Measurements from ENCODE around the gene LNP1. TPM values are rescaled to one million over a fixed set of nuclear protein-coding genes. Genes with fewer than 3 reads are reported as not detected.
"Not testable (repeated sequence)": the region's sequence is repeated elsewhere in the genome, so short reads cannot be mapped to it uniquely, and the experiment has no call there.

Gene LNP1
- total RNA-seq, 4 donors from 2014 or later = 0.95 to 8.3 (median 1.1) TPM

DNA sequence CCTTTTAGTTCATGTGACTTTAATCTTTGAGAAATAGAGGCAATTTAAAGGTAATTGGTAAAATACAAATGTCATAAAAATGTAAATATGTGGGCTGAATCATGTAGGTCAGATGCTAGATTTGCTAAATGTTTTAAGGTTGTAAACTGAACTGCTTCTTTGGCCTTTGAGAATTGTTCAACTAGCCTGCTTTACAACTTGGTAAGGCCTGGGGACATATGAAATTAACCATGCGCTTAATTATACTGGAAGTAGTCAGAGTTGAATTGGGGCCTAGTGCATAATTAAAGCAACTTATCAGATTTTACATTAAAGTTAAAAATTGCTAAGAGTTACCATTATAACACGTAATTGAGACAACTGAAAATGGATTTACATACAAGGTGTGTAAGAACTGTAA lies 70.1 kb downstream of the LNP1 start:
- DNase-seq = no peak
- no peaks in the 10 kb centered on the region for H3K36me3 ChIP-seq
- TF ChIP-seq, protein P1, sequence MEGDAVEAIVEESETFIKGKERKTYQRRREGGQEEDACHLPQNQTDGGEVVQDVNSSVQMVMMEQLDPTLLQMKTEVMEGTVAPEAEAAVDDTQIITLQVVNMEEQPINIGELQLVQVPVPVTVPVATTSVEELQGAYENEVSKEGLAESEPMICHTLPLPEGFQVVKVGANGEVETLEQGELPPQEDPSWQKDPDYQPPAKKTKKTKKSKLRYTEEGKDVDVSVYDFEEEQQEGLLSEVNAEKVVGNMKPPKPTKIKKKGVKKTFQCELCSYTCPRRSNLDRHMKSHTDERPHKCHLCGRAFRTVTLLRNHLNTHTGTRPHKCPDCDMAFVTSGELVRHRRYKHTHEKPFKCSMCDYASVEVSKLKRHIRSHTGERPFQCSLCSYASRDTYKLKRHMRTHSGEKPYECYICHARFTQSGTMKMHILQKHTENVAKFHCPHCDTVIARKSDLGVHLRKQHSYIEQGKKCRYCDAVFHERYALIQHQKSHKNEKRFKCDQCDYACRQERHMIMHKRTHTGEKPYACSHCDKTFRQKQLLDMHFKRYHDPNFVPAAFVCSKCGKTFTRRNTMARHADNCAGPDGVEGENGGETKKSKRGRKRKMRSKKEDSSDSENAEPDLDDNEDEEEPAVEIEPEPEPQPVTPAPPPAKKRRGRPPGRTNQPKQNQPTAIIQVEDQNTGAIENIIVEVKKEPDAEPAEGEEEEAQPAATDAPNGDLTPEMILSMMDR (IDR thresholded peaks at IDR 0.05) = no peak
- TF ChIP-seq POLR2A (IDR thresholded peaks at IDR 0.05) = no peak

DNA sequence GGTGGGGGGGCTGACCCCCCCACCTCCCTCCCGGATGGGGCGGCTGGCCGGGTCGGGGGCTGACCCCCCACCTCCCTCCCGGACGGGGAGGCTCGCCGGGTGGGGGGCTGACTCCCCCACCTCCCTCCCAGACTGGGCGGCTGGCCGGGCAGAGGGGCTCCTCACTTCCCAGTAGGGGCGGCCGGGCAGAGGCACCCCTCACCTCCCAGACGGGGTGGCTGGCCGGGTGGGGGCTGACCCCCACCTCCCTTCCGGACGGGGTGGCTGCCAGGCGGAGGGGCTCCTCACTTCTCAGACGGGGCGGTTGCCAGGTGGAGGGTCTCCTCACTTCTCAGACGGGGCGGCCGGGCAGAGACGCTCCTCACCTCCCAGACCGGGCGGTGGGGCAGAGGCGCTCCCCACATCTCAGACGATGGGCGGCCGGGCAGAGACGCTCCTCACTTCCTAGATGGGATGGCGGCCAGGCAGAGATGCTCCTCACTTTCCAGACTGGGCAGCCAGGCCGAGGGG lies 76.6 kb downstream of the LNP1 start:
- H3K36me3 ChIP-seq, DNase-seq, H3K27me3 ChIP-seq, H3K4me3 ChIP-seq, H3K9me3 ChIP-seq, H3K27ac ChIP-seq, H3K4me1 ChIP-seq: not testable (repeated sequence)

More for the DNA sequence above, 70.1 kb downstream of the LNP1 start:
- Histone ChIP-seq H3K27me3 (no peaks in the 10 kb centered on the region), H3K27ac (no peak overlapping the region), H3K4me3 (no peak overlapping the region), H3K4me1 (no peaks in the 10 kb centered on the region), H3K9me3 (no peaks in the 10 kb centered on the region)

DNA sequence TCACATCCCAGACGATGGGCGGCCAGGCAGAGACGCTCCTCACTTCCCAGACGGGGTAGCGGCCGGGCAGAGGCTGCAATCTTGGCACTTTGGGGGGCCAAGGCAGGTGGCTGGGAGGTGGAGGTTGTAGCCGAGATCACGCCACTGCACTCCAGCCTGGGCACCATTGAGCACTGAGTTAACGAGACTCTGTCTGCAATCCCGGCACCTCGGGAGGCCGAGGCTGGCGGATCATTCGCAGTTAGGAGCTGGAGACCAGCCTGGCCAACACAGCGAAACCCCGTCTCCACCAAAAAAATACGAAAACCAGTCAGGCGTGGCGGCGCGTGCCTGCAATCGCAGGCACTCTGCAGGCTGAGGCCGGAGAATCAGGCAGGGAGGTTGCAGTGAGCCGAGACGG lies 77.2 kb downstream of the LNP1 start:
- H3K27ac ChIP-seq = not testable (repeated sequence)

DNA sequence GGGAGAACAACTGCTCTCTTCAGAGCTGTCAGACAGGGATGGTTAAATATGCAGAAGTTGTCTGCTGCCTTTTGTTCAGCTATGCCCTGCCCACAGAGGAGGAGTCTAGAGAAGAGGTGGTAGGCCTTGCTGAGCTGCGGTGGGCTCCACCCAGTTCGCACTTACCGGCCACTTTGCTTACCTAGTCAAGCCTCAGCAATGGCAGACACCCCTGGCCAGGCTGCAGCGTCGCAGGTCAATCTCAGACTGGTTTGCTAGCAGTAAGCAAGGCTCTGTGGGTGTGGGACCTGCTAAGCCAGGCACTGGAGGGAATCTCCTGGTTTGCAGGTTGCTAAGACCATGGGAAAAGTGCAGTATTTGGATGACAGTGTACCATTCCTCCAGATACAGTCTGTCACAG lies 78.7 kb downstream of the LNP1 start:
- TF ChIP-seq, protein P1 (IDR thresholded peaks at IDR 0.05) = no peak
- TF ChIP-seq POLR2A (IDR thresholded peaks at IDR 0.05) = no peak
- H3K9me3 ChIP-seq = no peaks in the 10 kb centered on the region
- DNase-seq = no peak
- no peaks in the 10 kb centered on the region for H3K27me3 ChIP-seq
- no peak overlapping the region for H3K27ac ChIP-seq
- H3K4me1 ChIP-seq = no peaks in the 10 kb centered on the region
- no peak overlapping the region for H3K4me3 ChIP-seq
- no peaks in the 10 kb centered on the region for H3K36me3 ChIP-seq

More for the DNA sequence above, 77.2 kb downstream of the LNP1 start:
- not testable (repeated sequence) for DNase-seq, H3K4me3 ChIP-seq, H3K36me3 ChIP-seq, H3K4me1 ChIP-seq, H3K9me3 ChIP-seq, H3K27me3 ChIP-seq

DNA sequence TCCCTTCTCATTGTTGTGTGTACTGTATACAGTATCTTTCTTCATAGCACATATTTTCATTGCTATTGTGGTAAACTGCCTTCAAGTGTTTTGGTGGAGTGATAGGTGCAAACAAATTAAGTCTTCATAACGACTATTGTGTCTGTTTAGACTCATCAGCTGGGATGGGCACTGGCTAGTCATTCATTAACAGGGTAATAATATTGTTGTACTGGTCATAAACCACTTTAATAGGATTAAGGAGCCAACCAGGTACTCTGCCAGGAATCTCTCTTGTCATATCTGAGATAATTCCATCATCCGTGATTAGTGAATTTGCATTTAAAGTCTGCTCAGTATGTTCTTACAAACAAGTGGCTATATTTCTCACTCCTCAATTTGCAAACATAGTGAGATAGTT lies 80.8 kb downstream of the LNP1 start:
- Histone ChIP-seq H3K27ac (no peak overlapping the region), H3K27me3 (no peaks in the 10 kb centered on the region), H3K9me3 (no peaks in the 10 kb centered on the region), H3K4me1 (no peaks in the 10 kb centered on the region), H3K4me3 (no peak overlapping the region), H3K36me3 (no peaks in the 10 kb centered on the region)
- TF ChIP-seq POLR2A (IDR thresholded peaks at IDR 0.05) = no peak
- TF ChIP-seq, protein P1 (IDR thresholded peaks at IDR 0.05) = no peak
- DNase-seq = no peak

DNA sequence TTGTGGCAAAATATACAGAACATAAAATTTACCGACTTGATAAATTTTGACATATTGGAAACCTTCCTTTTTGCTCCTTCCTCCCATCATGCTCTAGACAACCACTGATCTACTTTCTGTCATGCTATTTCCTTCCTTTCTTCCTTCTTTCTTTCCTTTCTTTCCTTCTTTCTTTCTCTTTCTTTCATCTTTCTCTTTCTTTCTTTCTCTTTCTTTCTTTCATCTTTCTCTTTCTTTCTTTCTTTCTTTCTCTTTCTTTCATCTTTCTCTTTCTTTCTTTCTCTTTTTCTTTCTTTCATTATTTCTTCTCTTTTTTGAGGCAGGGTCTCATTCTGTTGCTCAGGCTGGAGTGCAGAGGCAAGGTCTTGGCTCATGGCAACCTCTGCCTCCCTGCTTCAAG lies 82.2 kb downstream of the LNP1 start:
- Histone ChIP-seq H3K9me3 (no peaks in the 10 kb centered on the region), H3K36me3 (no peaks in the 10 kb centered on the region), H3K27me3 (no peaks in the 10 kb centered on the region), H3K4me3 (no peak overlapping the region), H3K4me1 (no peaks in the 10 kb centered on the region), H3K27ac (no peak overlapping the region)
- TF ChIP-seq, protein P1 (IDR thresholded peaks at IDR 0.05) = no peak
- no peak for TF ChIP-seq POLR2A (IDR thresholded peaks at IDR 0.05)
- no peak for DNase-seq

DNA sequence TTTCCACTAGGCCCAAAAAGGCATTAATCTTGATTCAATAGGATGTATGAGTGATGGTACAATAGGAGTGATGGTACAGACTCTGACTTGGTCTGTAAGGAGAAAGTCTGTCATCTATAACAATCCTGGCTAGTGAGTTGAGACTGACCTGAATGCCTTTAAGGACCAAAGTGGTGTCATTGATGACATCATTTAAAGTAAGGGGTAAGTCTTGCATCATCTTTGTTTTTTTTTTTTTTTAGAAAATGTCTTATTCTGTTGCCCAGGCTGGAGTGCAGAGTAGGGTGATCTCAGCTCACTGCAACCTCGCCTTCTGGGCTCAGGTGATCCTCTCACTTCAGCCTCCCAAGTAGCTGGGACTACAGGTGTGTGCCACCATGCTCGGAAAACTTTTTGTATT lies 85.5 kb downstream of the LNP1 start:
- DNase-seq = no peak
- no peak overlapping the region for H3K27ac ChIP-seq

More for the DNA sequence above, 85.5 kb downstream of the LNP1 start:
- no peaks in the 10 kb centered on the region for H3K36me3 ChIP-seq
- H3K4me1 ChIP-seq = no peaks in the 10 kb centered on the region
- TF ChIP-seq, protein P1 (IDR thresholded peaks at IDR 0.05) = no peak
- H3K27me3 ChIP-seq = no peaks in the 10 kb centered on the region
- no peaks in the 10 kb centered on the region for H3K9me3 ChIP-seq
- H3K4me3 ChIP-seq = no peak overlapping the region

Data from Peyer's patch (tissue), 4 donors.